Smooth muscle cell (in vitro differentiated cells): ENCODE results near the gene TLX2. TPM values are rescaled to one million over a fixed set of nuclear protein-coding genes. Genes with fewer than 3 reads are reported as not detected.

ENCODE experiments used
- DNase-seq: peaks from one replicate; lab custom pipeline; 2025; ENCODE audit not compliant: unreplicated experiment; lab: John Stamatoyannopoulos, UW
- H2AFZ ChIP-seq: fragments of 200-600 bp; sonication (generic); 2 replicates; pipeline ENCODE4 v1.6.0; 2016; ENCODE audit warnings: antibody characterized with exemption, low read depth, mild to moderate bottlenecking
- H3F3A ChIP-seq: fragments of 200-600 bp; sonication (generic); 2 replicates; pipeline ENCODE4 v1.6.0; 2017; ENCODE audit warnings: antibody characterized with exemption, low read depth
- H3K27ac ChIP-seq: fragments of 200-600 bp; sonication (generic); 2 replicates; pipeline ENCODE4 v1.5.1; 2016; ENCODE audit warnings: low read depth, mild to moderate bottlenecking
- H3K27me3 ChIP-seq: fragments of 200-600 bp; sonication (generic); 2 replicates; pipeline ENCODE4 v1.6.1; 2016; ENCODE audit warnings: low read depth, mild to moderate bottlenecking
- H3K36me3 ChIP-seq: fragments of 200-600 bp; sonication (generic); 2 replicates; pipeline ENCODE4 v1.5.1; 2016; ENCODE audit warnings: low read depth
- H3K4me1 ChIP-seq: fragments of 200-600 bp; sonication (generic); 2 replicates; pipeline ENCODE4 v1.5.1; 2016; ENCODE audit warnings: low read depth
- H3K4me2 ChIP-seq: fragments of 200-600 bp; sonication (generic); 2 replicates; pipeline ENCODE4 v1.6.0; 2016; ENCODE audit warnings: mild to moderate bottlenecking
- H3K4me3 ChIP-seq: fragments of 200-600 bp; sonication (generic); 2 replicates; pipeline ENCODE4 v1.5.1; 2016; ENCODE audit warnings: mild to moderate bottlenecking
- H3K79me2 ChIP-seq: fragments of 200-600 bp; sonication (generic); 2 replicates; pipeline ENCODE4 v1.6.0; 2016; ENCODE audit warnings: low read depth, mild to moderate bottlenecking
- H3K9ac ChIP-seq: fragments of 200-600 bp; sonication (generic); 2 replicates; pipeline ENCODE4 v1.6.0; 2016; ENCODE audit warnings: low read depth
- H3K9me3 ChIP-seq: fragments of 200-600 bp; sonication (generic); replicated peaks from 2 replicates; pipeline ENCODE4 v1.5.1; 2016; ENCODE audit warnings: low read depth
- H4K20me1 ChIP-seq: fragments of 200-600 bp; sonication (generic); 2 replicates; pipeline ENCODE4 v1.6.0; 2016; ENCODE audit warnings: low read depth
- CTCF ChIP-seq: fragments of 200-600 bp; sonication (generic); IDR thresholded peaks from 2 replicates; pipeline ENCODE4 v1.5.1; 2017; ENCODE audit warnings: borderline replicate concordance, mild to moderate bottlenecking, antibody characterized with exemption; ENCODE audit not compliant: insufficient read depth, poor library complexity, severe bottlenecking
- WGBS: methylation state at CpG from one replicate; pipeline ENCODE4 v1.1.7; 2016; ENCODE audit warnings: low lambda C conversion rate; 5-methylcytosine and 5-hydroxymethylcytosine counted together
- polyA plus RNA-seq: library from polyadenylated mRNA; unstranded; fragments of >200 nt; fragmentation: Nextera tagmentation; extraction: Ambion mirVana; gene quantifications from 2 replicates; pipeline ENCODE4 v1.2.1, GENCODE V29; 2016
- total RNA-seq: library from RNA; depleted of rRNA; stranded (reverse); fragments of >200 nt; gene quantifications from 2 replicates; pipeline ENCODE4 v1.2.3, GENCODE V29; 2014

The TLX2 gene
- total and polyA plus RNA-seq, 2 experiments from 2014 or later = not detected

- WGBS = 58% methylated on average over 17 of the region's 17 CpGs
- DNase-seq = no peak
- peaks cover 42% of the 10 kb centered on the region for H3K79me2 ChIP-seq
- H3F3A ChIP-seq = peaks cover 13% of the 10 kb centered on the region
- no peak overlapping the region for H2AFZ ChIP-seq
- H4K20me1 ChIP-seq = peaks cover 22% of the 10 kb centered on the region
- no peak for TF ChIP-seq CTCF
- H3K27me3 ChIP-seq = no peaks in the 10 kb centered on the region
- no peaks in the 10 kb centered on the region for H3K9me3 ChIP-seq
- peak overlapping the region; percentile 80 for H3K4me3 ChIP-seq
- H3K4me2 ChIP-seq = peak overlapping the region; percentile 98
- no peak overlapping the region for H3K9ac ChIP-seq
- no peak overlapping the region for H3K27ac ChIP-seq
- no peaks in the 10 kb centered on the region for H3K36me3 ChIP-seq
- peaks cover 10% of the 10 kb centered on the region for H3K4me1 ChIP-seq
Measured at GRCh38 chr2:74555610-74556103, 41.4 kb downstream of the TLX2 start.

- no peak for DNase-seq
- H2AFZ ChIP-seq = no peak overlapping the region
- peaks cover 10% of the 10 kb centered on the region for H3K4me1 ChIP-seq
- H3F3A ChIP-seq = peaks cover 13% of the 10 kb centered on the region
- TF ChIP-seq CTCF = no peak
- no peaks in the 10 kb centered on the region for H3K9me3 ChIP-seq
- H3K27me3 ChIP-seq = no peaks in the 10 kb centered on the region
- WGBS = 81% methylated on average over 14 of the region's 14 CpGs
- H3K9ac ChIP-seq = no peak overlapping the region
- H3K79me2 ChIP-seq = peaks cover 37% of the 10 kb centered on the region
- peaks cover 17% of the 10 kb centered on the region for H4K20me1 ChIP-seq
- H3K27ac ChIP-seq = no peak overlapping the region
- H3K4me3 ChIP-seq = no peak overlapping the region
- H3K4me2 ChIP-seq = peak overlapping the region; percentile 98
- no peaks in the 10 kb centered on the region for H3K36me3 ChIP-seq
Measured at GRCh38 chr2:74556159-74556558, 41.9 kb downstream of the TLX2 start.

- Histone ChIP-seq H3K27ac (no peak overlapping the region), H3K79me2 (peaks cover 30% of the 10 kb centered on the region), H2AFZ (no peak overlapping the region), H3K9me3 (no peaks in the 10 kb centered on the region), H3F3A (peaks cover 9% of the 10 kb centered on the region), H3K36me3 (no peaks in the 10 kb centered on the region), H3K4me2 (no peak overlapping the region), H3K9ac (no peak overlapping the region), H3K27me3 (no peaks in the 10 kb centered on the region), H3K4me3 (no peak overlapping the region), H3K4me1 (peaks cover 10% of the 10 kb centered on the region), H4K20me1 (peaks cover 11% of the 10 kb centered on the region)
- no peak for TF ChIP-seq CTCF
- no peak for DNase-seq
- 98% methylated on average over 6 of the region's 6 CpGs for WGBS
Measured at GRCh38 chr2:74556831-74557370, 42.7 kb downstream of the TLX2 start.
